Coronary artery (tissue), 2 donors: ENCODE results near the gene IGFBP2.

Experiments
- DNase-seq: peaks from one replicate; pipeline ENCODE4 v3.0.0-alpha.2; 2017; ENCODE audit warnings: low spot score
- H3K27ac ChIP-seq, 2 donors: fragments of 200-600 bp; sonication (generic); one replicate each; pipeline ENCODE4 v1.5.1; 2016 to 2019
- H3K4me3 ChIP-seq: fragments of 200-600 bp; sonication (generic); 2 replicates; pipeline ENCODE4 v1.5.1; 2016; ENCODE audit warnings: mild to moderate bottlenecking, moderate library complexity
- TF ChIP-seq, protein P1 (sequence below): fragments of 200-600 bp; sonication (generic); IDR thresholded peaks from one replicate; pipeline ENCODE4 v1.5.1; 2019; ENCODE audit warnings: antibody characterized with exemption

Gene IGFBP2

GRCh38 chr2:216690456-216690852 is 57.2 kb downstream of the IGFBP2 start:
- Histone ChIP-seq H3K27ac (peak overlapping the region; percentile 58 to 96), H3K4me3 (peak overlapping the region; percentile 77)
- no peak for DNase-seq
- TF ChIP-seq, protein P1, sequence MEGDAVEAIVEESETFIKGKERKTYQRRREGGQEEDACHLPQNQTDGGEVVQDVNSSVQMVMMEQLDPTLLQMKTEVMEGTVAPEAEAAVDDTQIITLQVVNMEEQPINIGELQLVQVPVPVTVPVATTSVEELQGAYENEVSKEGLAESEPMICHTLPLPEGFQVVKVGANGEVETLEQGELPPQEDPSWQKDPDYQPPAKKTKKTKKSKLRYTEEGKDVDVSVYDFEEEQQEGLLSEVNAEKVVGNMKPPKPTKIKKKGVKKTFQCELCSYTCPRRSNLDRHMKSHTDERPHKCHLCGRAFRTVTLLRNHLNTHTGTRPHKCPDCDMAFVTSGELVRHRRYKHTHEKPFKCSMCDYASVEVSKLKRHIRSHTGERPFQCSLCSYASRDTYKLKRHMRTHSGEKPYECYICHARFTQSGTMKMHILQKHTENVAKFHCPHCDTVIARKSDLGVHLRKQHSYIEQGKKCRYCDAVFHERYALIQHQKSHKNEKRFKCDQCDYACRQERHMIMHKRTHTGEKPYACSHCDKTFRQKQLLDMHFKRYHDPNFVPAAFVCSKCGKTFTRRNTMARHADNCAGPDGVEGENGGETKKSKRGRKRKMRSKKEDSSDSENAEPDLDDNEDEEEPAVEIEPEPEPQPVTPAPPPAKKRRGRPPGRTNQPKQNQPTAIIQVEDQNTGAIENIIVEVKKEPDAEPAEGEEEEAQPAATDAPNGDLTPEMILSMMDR = no peak

GRCh38 chr2:216690853-216691741 is 57.9 kb downstream of the IGFBP2 start:
- peak; percentile 94 for DNase-seq
- Histone ChIP-seq H3K27ac (peak overlapping the region; percentile 89 to 96), H3K4me3 (peak overlapping the region; percentile 77)
- TF ChIP-seq, protein P1 = no peak

DNA sequence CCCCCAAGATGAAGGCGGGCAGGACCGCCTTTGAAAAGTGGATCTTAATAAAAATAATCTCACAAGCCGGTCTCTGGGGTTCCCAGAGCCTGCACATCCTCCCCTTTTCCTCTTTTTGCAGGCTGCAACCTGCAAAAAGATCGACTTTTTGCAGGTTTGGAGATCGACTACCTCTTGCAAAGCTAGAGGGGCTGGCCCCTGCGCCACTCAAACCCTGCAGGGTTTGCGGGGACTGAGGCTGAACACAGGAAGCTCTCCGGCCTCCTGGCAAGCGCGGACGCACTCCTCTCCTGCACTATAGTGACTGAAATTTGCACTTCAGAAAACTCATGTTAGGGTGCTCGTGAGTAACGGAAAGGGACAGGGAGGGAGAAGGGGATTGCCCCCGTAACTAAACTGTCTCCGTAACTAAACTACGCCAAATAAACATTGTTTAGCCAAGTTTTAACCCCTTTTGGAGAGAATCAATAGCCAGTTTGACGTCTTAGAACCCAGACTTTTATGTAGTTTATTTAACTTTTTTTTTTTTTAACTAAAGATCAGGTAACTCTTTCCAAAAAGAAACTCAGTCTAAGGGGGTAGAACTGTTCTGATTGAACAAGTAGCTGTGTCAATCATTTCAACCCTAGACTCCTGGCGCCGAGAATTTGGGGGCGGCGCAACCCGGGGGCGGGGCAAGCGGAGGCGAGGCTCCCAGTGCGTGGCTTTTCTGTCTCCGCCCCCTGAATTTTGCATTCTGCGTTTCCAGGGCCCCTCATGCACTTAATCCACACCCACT is 59.6 kb downstream of the IGFBP2 start:
- H3K4me3 ChIP-seq = peak overlapping the region; percentile 77
- peak overlapping the region; percentile 89 to 96 for H3K27ac ChIP-seq
- TF ChIP-seq, protein P1 = no peak
- peak; percentile 93 for DNase-seq

DNA sequence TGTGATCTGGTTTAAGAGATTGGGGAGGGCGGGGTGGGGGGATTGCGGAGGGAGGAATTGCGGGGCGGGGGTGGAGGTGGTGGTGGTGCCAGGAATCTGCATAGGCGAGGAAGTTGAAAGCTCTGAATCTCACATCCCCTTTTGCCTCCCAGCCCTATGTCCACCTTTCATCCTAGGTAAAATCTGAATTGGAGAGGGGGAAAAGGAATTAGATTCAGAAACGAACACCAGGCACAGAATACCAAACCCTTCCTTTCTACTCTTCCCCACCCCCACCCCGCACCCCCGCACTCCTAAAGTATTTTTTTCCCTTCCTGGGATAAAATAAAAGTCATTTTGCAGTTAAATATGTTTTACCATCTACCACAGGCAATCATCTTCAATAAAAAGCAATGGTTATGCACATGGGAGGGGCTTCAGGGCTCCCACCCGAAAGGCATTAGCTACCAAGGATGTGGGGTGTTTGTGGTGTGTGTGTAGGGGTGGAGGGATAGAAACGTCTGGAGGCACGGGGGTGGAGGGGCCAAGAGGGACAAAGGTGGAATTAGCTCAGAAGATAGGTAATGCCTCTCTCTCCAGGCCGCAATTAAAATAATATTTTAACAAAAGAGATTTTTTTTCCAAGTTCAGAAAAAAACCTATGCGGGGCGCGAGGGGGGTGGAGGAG is 60.3 kb downstream of the IGFBP2 start:
- DNase-seq = no peak
- peak overlapping the region; percentile 89 to 95 for H3K27ac ChIP-seq
- H3K4me3 ChIP-seq = peak overlapping the region; percentile 77
- TF ChIP-seq, protein P1 = no peak

- peak; percentile 85 for DNase-seq
- H3K27ac ChIP-seq = peak overlapping the region; percentile 89 to 95
- TF ChIP-seq, protein P1 = no peak
- peak overlapping the region; percentile 77 for H3K4me3 ChIP-seq
Measured at GRCh38 chr2:216694082-216694825, 61.0 kb downstream of the IGFBP2 start.

DNA sequence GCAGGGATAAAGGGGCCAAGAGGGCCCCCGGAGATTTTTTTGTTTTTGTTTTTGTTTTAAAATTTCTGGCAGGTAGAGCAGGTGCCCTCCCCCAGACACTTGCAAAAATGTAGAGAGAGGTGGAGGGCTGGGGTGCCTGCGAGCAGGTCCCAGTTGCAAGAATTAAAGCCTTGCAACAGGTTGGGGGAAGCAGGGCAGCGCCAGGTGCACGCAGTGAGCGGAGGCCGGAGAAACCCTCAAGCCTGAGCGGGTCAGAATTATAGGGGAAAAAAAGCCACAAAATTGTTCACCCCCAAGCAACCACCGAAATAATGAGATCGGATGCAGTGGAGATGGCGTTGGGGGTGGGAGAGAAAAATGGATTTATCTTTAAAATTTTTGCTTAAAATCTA is 61.6 kb downstream of the IGFBP2 start:
- TF ChIP-seq, protein P1 = no peak
- Histone ChIP-seq H3K4me3 (peak overlapping the region; percentile 77), H3K27ac (peak overlapping the region; percentile 89 to 95)
- no peak for DNase-seq
